Chondrocyte (in vitro differentiated cells): ENCODE results near the gene LORICRIN. TPM values are rescaled to one million over a fixed set of nuclear protein-coding genes. Genes with fewer than 3 reads are reported as not detected.

Experiments used
- DNase-seq: peaks from one replicate; pipeline ENCODE4 v3.0.0; 2021; ENCODE audit warnings: mixed read lengths, low spot score
- H3K27ac Mint-ChIP-seq: one replicate; pipeline ENCODE4 v1.8.0; 2021; ENCODE audit warnings: mild to moderate bottlenecking, moderate library complexity, mixed read lengths; ENCODE audit not compliant: unreplicated experiment
- H3K27me3 Mint-ChIP-seq: 2 replicates; pipeline ENCODE4 v1.8.0; 2021; ENCODE audit warnings: low read depth, mixed read lengths
- H3K36me3 Mint-ChIP-seq: 2 replicates; pipeline ENCODE4 v1.8.0; 2021; ENCODE audit warnings: low read depth, mixed read lengths
- H3K4me1 Mint-ChIP-seq: 2 replicates; pipeline ENCODE4 v1.8.0; 2021; ENCODE audit warnings: low read depth, mild to moderate bottlenecking, mixed read lengths
- H3K4me3 Mint-ChIP-seq: one replicate; pipeline ENCODE4 v1.8.0; 2021; ENCODE audit warnings: mild to moderate bottlenecking, moderate library complexity, mixed read lengths; ENCODE audit not compliant: unreplicated experiment
- H3K9me3 Mint-ChIP-seq: 2 replicates; pipeline ENCODE4 v1.8.0; 2021; ENCODE audit warnings: low read depth, mixed read lengths
- CTCF ChIP-seq: fragments of 200-600 bp; sonication (generic); IDR thresholded peaks from 2 replicates; pipeline ENCODE4 v1.5.0; 2021; ENCODE audit warnings: antibody characterized with exemption, mild to moderate bottlenecking, moderate library complexity
- total RNA-seq: library from RNA; stranded (reverse); gene quantifications from 3 replicates; pipeline ENCODE4 v1.2.1, GENCODE V29; 2021

The LORICRIN gene
- total RNA-seq, 1 donor from 2014 or later, result not detected

GRCh38 chr1:153293480-153293775, 33.9 kb downstream of the LORICRIN start:
- Mint-ChIP-seq H3K27ac (no peak overlapping the region), H3K27me3 (peaks cover 7% of the 10 kb centered on the region), H3K4me1 (no peaks in the 10 kb centered on the region), H3K36me3 (no peaks in the 10 kb centered on the region), H3K4me3 (no peak overlapping the region), H3K9me3 (no peaks in the 10 kb centered on the region)
- no peak for TF ChIP-seq CTCF
- no peak for DNase-seq

- H3K27me3 Mint-ChIP-seq, result peaks cover 7% of the 10 kb centered on the region
- no peak overlapping the region for H3K27ac Mint-ChIP-seq
- no peaks in the 10 kb centered on the region for H3K9me3 Mint-ChIP-seq
- no peak for DNase-seq
- TF ChIP-seq CTCF, result no peak
- H3K4me3 Mint-ChIP-seq, result no peak overlapping the region
- no peaks in the 10 kb centered on the region for H3K4me1 Mint-ChIP-seq
- no peaks in the 10 kb centered on the region for H3K36me3 Mint-ChIP-seq
Observed at GRCh38 chr1:153293851-153294250, 34.4 kb downstream of the LORICRIN start.

GRCh38 chr1:153302308-153302707, 42.8 kb downstream of the LORICRIN start:
- no peak overlapping the region for H3K4me3 Mint-ChIP-seq
- H3K27me3 Mint-ChIP-seq, result peaks cover 30% of the 10 kb centered on the region
- H3K9me3 Mint-ChIP-seq, result no peaks in the 10 kb centered on the region
- DNase-seq, result no peak
- no peak overlapping the region for H3K27ac Mint-ChIP-seq
- no peaks in the 10 kb centered on the region for H3K36me3 Mint-ChIP-seq
- no peak for TF ChIP-seq CTCF
- H3K4me1 Mint-ChIP-seq, result no peaks in the 10 kb centered on the region

- TF ChIP-seq CTCF, result no peak
- Mint-ChIP-seq H3K27me3 (peaks cover 17% of the 10 kb centered on the region), H3K4me1 (no peaks in the 10 kb centered on the region)
Observed at GRCh38 chr1:153305682-153306081, 46.2 kb downstream of the LORICRIN start.

GRCh38 chr1:153306303-153307220, 47.1 kb downstream of the LORICRIN start:
- Mint-ChIP-seq H3K36me3 (no peaks in the 10 kb centered on the region), H3K27ac (no peak overlapping the region), H3K27me3 (peaks cover 17% of the 10 kb centered on the region), H3K9me3 (no peaks in the 10 kb centered on the region), H3K4me3 (no peak overlapping the region), H3K4me1 (no peaks in the 10 kb centered on the region)
- TF ChIP-seq CTCF, result no peak
- no peak for DNase-seq

More at GRCh38 chr1:153305682-153306081, 46.2 kb downstream of the LORICRIN start:
- H3K36me3 Mint-ChIP-seq, result no peaks in the 10 kb centered on the region
- no peak overlapping the region for H3K4me3 Mint-ChIP-seq
- no peaks in the 10 kb centered on the region for H3K9me3 Mint-ChIP-seq
- DNase-seq, result no peak
- H3K27ac Mint-ChIP-seq, result no peak overlapping the region
